ES-I3 (cell line): Measurements from ENCODE around the gene APELA.
"Not testable (repeated sequence)": the region's sequence is repeated elsewhere in the genome, so short reads cannot be mapped to it uniquely, and the experiment has no call there.

Experiments
- H3K36me3 ChIP-seq: 2 replicates; pipeline ENCODE4 v1.6.1; 2013; ENCODE audit warnings: mild to moderate bottlenecking, low read length, control low read depth, moderate library complexity; ENCODE audit not compliant: insufficient read depth
- H3K4me1 ChIP-seq: 2 replicates; pipeline ENCODE4 v1.6.1; 2013; ENCODE audit warnings: mild to moderate bottlenecking, control low read depth, low read length; ENCODE audit not compliant: insufficient read depth
- H3K9ac ChIP-seq: 2 replicates; pipeline ENCODE4 v1.6.1; 2013; ENCODE audit warnings: low read depth, mild to moderate bottlenecking, low read length, moderate library complexity
- H3K9me3 ChIP-seq: 2 replicates; pipeline ENCODE4 v1.6.1; 2013; ENCODE audit warnings: mild to moderate bottlenecking, low read length, moderate library complexity; ENCODE audit not compliant: control insufficient read depth, insufficient read depth

The APELA gene

GRCh38 chr4:164935865-164936606 lies 59.1 kb downstream of the APELA start:
- not testable (repeated sequence) for H3K9me3 ChIP-seq, H3K9ac ChIP-seq, H3K36me3 ChIP-seq
- peaks cover 10% of the 10 kb centered on the region for H3K4me1 ChIP-seq

- no peaks in the 10 kb centered on the region for H3K9me3 ChIP-seq
- no peak overlapping the region for H3K9ac ChIP-seq
- peaks cover 10% of the 10 kb centered on the region for H3K4me1 ChIP-seq
These were observed 60.7 kb downstream of the APELA start for GRCh38 chr4:164937576-164938270.

GRCh38 chr4:164943192-164943591 lies 66.2 kb downstream of the APELA start:
- Histone ChIP-seq H3K36me3 (no peaks in the 10 kb centered on the region), H3K9ac (no peak overlapping the region), H3K9me3 (no peaks in the 10 kb centered on the region), H3K4me1 (no peaks in the 10 kb centered on the region)

More at GRCh38 chr4:164937576-164938270, 60.7 kb downstream of the APELA start:
- no peaks in the 10 kb centered on the region for H3K36me3 ChIP-seq

- Histone ChIP-seq H3K36me3 (no peaks in the 10 kb centered on the region), H3K9me3 (no peaks in the 10 kb centered on the region), H3K9ac (no peak overlapping the region), H3K4me1 (no peaks in the 10 kb centered on the region; the same call in 1 of the 2 replicates)
These were observed 68.2 kb downstream of the APELA start for GRCh38 chr4:164945146-164945545.

- H3K9me3 ChIP-seq: no peaks in the 10 kb centered on the region
These were observed 69.8 kb downstream of the APELA start for GRCh38 chr4:164946810-164947209.

More at GRCh38 chr4:164946810-164947209, 69.8 kb downstream of the APELA start:
- H3K4me1 ChIP-seq: no peaks in the 10 kb centered on the region; the same call in 1 of the 2 replicates
- H3K36me3 ChIP-seq: no peaks in the 10 kb centered on the region
- H3K9ac ChIP-seq: no peak overlapping the region
